Stimulated activated CD4-positive, alpha-beta T cell treated with anti-CD3 and anti-CD28 coated beads, Interleukin-2, amount 100 ng/mL, for 24 hours (primary cell): ENCODE data around the gene PRRC1.
"Not testable (repeated sequence)": the region's sequence is repeated elsewhere in the genome, so short reads cannot be mapped to it uniquely, and the experiment has no call there.

Experiments
- DNase-seq, 2 donors: peaks; one replicate each; pipeline ENCODE4 v3.0.0-alpha.2; 2020

Gene PRRC1

GRCh38 chr5:127549551-127549950, 32.1 kb downstream of the PRRC1 start:
- no peak for DNase-seq

- DNase-seq: no peak
Observed at GRCh38 chr5:127550652-127551409, 33.4 kb downstream of the PRRC1 start.

- DNase-seq: no peak
Observed at GRCh38 chr5:127551410-127552041, 34.1 kb downstream of the PRRC1 start.

GRCh38 chr5:127555826-127556225, 38.4 kb downstream of the PRRC1 start:
- DNase-seq: no peak

- no peak for DNase-seq
Observed at GRCh38 chr5:127556609-127557334, 39.3 kb downstream of the PRRC1 start.

GRCh38 chr5:127558273-127558672, 40.8 kb downstream of the PRRC1 start:
- no peak for DNase-seq

DNA sequence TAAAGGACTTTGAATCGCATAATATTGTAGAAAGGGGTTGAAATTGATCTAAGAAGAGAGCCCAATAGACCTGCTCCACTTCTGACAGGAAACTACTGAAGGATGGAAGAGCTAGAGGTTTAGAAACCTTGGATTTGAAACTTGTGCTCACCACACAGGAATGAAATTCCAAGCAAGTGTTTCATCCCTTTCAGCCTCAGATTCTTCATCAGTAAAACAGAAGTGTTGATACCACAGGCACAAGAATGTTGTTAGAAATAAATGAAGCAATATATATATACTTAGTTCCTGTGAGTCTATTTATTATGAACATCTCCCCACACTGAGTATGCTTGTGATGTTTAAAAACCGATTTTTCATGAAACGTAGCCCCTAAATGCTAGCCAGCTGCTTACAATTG, 43.8 kb downstream of the PRRC1 start:
- no peak for DNase-seq

- no peak for DNase-seq
Observed at GRCh38 chr5:127562252-127562651, 44.8 kb downstream of the PRRC1 start.

DNA sequence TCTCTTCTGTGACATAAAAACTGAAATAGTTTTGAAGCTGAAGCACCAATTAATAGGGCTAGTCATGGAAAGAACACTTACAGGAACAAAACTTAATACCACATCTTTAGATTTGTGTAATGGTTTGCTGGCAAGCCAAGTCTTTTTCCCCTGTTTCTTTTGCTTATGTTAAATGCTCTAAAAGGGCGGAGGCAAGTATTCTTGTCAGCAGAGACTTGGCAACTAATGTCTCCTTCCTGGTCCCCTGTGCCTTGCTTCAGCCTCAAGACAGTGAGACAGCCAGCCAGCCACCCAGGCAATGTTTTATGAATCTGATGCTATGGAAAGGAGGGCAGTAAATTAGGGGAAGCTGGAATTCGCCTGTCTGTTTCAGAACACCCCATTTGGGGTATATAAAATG, 45.7 kb downstream of the PRRC1 start:
- no peak for DNase-seq

DNA sequence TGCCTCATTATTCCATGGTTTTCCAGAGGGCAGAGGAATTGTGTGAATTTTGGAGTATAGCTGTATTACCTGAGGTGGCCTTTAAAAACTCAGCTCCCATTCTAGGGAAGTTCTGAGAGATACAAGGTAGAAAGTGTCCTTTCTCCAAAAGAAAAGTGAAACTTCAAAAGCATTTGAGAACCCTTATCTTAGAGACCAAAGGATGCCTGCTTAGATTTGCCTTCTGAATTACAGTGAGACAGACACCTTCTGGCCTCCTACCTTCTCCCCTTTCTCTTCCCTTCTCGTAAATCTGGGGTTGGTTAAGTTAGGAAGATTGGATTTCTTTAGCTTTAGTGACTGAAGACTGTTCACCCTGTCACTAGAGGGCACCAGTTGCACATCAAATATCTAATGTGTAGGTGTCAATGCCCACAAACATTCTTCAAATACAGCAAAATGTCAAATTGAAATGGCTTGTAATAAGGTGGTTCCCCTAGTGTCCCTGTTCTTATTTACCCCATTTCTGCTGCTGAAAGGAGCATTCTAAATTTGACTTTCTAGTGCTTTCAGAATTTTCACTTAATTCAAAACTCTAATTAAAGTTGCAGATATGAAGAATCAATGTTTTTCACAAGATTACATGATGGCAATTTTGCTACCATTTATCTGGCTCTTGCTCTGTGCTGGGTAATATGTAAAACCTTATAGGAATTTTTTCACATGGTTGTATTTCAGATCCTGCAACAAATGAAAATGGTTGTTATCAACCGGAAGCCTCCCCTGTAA, 46.7 kb downstream of the PRRC1 start:
- DNase-seq: peak; percentile 30 to 51

DNA sequence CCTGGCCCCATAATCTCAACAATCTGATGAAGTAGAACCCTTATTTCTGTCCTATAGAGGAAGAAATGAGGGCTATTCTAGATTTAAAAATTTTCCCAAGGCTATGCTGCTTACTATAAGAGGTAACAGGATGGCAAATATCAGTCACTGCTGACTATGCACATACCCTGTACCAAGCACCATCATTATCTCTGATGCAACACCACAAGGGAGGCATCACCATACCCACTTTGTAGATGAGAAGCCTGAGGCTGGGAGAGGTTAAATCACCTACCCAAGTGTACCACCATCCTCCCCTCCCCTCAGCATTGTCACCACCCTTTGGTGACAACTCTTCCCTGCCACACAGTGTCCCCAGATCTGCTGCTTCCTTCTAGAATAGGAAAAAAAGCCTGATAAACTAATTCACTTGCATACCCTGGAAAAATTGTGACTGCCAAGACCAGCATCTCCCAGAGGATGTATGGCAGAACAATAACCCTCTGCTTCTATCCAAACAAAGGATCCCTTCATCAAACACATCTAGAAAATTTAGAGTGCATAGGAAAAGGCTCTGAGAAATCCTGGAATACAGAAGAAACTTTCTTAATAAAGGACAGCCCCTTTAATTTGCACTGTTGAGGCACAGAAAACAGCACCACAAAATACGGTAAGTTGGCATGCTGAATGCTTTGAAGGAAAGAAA, 48.3 kb downstream of the PRRC1 start:
- no peak for DNase-seq

GRCh38 chr5:127567026-127567768, 49.8 kb downstream of the PRRC1 start:
- DNase-seq: no peak

DNA sequence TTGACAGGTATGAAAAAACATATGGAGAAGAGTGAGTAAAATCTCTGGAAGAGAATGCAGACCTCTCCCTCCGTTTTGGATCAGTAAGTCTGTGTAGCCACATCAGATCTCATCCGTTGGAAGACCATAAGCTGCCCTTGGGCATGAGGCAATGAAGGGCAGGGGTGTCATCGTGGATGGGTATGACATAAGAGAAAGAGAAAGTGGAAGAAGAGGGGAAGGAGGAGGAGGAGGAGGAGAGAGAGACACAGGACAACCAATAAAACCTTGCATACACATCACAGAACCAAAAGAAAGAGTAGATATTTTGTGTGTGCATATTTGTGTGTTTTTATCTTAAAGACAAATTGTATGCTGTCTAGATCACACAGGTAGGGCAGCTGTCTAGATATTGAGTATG, 50.7 kb downstream of the PRRC1 start:
- no peak for DNase-seq

DNA sequence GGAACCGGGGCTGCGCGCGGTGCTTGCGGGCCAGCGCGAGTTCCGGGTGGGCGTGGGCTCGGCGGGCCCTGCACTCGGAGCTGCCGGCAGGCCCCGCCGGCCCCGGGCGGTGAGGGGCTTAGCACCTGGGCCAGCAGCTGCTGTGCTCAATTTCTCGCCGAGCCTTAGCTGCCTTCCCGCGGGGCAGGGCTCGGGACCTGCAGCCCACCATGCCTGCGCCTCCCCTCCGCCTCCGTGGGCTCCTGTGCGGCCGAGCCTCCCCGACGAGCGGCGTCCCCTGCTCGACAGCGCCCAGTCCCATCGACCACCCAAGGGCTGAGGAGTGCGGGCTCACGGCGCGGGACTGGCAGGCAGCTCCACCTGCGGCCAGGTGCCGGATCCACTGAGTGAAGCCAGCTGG, 52.0 kb downstream of the PRRC1 start:
- DNase-seq: not testable (repeated sequence)

DNA sequence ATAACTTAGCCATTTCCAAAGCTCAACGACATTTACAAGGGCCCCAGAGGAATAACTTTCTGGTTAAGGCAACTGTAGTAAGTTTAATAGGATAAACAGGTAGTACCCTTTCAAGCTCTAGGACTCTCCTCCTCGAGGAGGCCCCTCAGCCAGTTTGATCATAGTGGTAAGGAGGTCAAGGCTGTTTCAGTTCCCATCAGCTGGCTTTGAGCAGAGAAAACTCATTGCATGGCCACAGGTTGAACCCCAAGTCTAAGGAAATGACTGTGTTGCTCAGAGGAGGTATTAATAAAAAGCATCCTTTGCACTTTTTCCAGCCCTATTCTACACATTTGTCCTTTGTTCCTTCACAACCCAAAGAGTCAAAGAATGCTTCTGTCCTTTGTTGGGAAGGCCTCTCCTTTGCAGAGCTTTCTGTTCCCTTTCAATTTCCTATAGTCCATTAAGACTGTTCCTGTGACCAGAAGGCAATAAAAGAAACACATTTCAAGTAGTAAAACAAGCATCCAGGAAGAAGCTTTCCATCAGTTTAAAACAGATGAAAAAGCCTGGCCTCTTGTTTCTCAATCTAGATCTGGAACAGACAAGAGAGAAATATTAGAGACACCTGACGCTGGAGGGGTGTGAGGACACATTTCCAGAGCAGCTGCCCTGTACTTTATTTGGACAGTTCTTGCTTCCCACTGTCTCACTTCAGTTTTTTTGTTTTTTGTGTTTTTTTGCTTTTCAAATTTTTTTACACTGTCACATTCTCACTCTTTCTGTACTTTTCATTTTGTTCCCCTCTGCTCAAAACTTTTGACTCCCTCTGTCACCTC, 54.1 kb downstream of the PRRC1 start:
- no peak for DNase-seq

- DNase-seq: no peak
Observed at GRCh38 chr5:127572930-127573329, 55.5 kb downstream of the PRRC1 start.

DNA sequence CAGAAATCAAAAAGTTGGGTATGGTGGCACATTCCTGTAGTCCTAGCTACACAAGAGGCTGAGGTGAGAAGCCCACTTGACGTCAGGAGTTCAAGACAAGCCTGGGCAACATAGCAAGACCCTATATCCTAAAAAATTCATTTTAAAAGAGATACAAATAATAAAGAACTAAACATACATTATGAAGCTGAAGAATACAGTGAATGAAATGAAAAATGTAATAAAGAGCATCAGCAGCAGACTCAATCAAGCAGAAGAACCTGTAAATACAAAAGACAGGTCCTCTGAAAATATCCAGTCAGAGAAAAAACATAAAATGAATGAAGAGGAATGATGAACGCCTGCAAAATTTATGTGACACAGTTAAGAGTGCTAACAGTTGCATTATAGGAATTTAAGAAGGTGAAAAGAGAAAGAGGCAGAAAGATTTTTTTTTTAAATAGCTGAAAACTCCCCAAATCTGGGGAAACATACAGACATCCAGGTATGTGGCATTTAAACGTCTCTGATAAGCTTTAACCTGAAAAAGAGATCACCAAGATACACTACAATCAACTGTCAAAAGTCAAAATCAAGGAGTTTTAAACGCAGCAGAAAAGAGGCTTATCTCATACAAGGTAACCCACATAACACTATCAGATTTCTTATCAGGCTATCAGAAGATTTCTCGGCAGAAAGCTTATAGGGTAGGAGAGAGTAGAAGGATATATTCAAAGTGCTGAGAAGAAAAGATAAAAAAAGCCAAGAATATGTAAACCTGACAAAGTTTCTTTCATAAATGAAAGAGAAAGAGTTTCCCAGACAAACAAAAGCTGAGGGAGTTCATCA, 57.6 kb downstream of the PRRC1 start:
- no peak for DNase-seq

DNA sequence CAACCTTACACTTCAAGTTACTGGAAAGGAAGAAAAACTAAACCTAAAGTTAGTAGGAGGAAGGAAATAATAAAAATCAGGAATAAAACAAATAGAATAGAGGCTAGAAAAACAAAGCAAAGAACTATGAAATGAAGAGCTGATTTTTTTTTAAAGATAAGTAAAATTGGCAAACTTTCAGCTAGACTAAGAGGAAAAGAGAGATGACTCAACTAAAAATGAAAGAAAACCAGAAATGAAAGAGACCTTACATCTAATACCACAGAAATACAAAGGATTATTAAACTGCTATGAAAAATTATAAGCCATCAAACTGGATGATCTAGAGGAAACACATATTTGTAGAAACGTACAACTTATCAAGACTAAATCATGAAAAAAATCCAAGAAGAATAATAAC, 60.0 kb downstream of the PRRC1 start:
- DNase-seq: no peak

GRCh38 chr5:127580731-127581130, 63.3 kb downstream of the PRRC1 start:
- no peak for DNase-seq

- no peak for DNase-seq
Observed at GRCh38 chr5:127581450-127581849, 64.0 kb downstream of the PRRC1 start.
